HG03432 (cell line): Measurements from ENCODE around the gene ROR2.

Source experiments
- ATAC-seq: cut with Tn5 transposase; IDR thresholded peaks from one replicate; pipeline ENCODE4 v1.9.1; 2021; ENCODE audit warnings: mild to moderate bottlenecking, moderate library complexity; ENCODE audit not compliant: unreplicated experiment

ROR2 gene

DNA sequence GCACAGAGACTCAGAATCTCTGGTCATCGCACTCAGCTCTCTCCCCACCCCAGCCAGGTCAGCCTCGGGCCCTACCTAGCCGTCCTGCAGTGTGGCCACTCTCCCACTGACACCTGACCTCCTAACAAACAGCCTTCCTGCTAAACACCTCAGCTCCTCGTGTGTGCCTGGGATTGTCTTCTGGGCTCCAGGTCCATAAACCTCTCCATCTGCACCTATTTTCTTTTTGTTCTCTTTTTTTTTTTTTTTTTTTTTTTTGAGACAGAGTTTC, 193.6 kb downstream of the ROR2 start:
- ATAC-seq = no peak

DNA sequence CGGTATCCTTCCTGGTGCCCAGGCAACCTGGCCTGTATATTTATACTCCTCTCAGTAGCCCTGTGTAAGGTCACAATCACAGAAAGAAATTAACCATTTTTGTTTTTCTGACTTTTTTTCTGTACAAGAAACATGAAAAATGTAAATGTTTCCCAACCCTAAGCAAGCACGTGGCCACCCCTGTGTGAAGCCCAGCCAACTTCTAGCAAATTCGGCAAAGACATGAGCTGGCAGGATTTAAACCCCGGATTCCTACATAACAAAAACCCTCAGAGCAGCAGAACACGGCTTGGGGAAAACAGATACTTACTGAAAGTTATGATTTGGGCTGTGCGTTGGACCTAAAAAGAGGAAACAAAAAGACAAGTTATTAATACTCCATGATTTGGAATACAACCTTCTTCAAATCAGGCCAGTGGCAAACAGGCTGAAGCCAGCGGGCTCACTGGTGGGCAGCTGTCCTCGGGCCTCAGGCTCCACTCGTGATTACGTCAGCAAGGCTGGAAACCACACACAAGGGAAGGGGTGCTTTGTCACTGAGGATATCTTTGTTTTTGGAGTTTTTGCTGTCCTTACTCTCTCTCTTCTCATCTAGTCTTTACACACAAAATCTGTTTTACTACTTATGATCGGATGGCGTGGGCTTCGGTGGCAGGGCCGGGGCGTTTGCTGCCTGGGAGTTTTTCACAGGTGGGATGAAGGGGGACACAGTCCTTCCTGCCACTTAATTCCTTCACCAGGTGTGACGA, 194.1 kb downstream of the ROR2 start:
- ATAC-seq = no peak

DNA sequence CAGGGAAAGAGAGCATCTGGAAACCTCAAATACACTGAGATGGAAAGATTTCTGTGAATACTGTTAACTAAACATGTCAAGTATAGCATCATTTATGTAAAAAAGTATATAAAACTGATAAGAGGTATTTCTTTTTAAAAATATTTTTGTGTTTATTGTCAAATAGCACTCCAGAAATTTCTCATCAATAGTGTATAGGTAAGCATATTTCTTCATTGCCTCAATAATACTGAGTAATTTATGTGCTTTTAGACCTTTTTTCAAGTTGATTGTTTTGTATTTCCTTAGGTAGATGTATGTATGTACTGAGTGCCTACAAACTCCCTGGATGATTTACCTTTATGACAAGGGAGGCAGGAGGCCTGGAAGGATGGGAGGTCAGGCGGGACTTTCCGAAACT, 196.3 kb downstream of the ROR2 start:
- ATAC-seq = no peak

DNA sequence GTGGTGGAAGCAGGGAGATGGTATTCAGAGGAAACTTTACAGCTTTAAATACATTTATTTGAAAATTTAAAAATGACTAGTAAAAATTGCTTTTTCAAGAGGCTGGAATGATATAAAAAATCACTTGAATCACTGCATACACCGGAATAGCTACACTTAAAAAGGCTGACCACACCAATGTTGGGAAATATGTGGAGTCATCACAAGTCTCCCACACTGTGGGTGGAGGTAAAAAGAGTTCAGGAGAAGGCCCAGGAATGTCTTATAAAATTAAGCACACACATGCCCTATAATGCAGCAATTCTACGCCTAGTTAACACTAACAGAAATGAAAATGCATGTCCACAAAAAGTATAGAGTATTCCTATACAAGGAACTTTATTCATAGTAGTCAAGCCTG, 198.1 kb downstream of the ROR2 start:
- no peak for ATAC-seq

DNA sequence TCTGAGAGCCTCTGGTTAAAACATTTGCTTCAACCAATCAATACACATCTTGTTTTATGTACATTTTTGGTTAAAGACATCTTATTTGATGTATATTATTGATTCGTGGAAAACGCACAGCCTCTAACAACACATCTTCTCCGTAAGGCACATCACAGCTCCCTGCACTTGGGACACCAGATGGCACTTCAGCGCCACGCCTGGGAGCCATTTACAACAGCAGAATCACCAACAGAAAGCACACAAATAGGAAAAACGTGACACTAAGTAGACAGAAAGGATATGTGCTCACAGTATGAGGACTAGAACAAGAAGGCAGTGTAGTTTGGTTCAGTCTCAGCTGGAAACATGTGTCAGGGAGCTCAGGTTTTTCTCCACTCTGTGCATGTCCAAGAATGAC, 199.7 kb downstream of the ROR2 start:
- ATAC-seq = no peak

DNA sequence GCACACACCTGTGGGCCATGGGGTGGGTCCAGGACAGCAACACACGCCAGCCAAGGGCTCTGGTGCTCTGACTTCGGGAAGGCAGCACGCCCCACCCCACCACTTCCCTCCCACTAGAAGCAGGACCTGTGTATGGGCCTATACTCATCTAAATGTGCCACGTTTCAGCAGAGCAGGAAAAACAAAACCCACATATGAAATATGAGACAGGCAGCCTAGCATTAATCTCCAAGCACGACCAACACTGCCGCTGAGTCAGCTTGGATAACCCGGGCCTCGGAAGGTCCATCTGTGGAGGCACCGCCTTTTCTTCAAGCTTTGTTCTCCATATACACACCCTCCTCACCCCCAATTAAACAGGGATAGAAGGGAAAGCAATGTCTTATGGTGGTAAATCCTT, 203.1 kb downstream of the ROR2 start:
- ATAC-seq = no peak

DNA sequence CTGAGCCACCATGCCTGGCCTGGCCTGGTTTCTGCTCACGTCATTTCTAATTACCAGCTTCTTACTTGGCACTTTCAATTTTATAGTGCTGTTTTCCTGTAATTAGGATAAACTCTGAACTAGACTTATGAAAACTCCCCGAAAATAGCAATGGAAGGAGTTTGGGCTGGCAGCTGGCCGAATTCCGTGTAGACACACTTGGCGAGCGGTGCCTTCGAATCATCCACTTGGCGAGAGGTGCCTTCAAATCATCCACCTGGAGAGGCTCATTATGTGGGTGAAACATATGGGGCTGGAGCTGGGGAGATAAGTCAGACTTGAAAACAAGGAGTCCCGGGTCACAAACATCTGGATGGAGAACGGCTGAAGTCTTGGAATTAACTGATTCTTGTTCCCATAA, 203.7 kb downstream of the ROR2 start:
- no peak for ATAC-seq

DNA sequence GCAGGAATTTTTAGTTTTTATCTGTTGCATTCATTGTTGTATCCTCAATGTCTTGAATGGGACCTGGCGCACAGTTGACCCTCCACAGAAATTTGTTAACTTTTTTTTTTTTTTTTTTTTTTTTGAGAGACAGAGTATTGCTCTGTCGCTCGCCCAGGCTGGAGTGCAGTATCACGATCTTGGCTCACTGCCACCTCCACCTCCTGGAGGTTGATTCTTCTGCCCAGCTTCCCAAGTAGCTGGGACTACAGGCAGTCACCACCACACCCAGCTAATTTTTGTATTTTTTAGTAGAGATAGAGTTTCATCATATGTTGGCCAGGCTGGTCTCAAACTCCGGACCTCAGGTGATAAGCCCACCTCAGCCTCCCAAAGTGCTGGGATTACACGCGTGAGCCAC, 205.9 kb downstream of the ROR2 start:
- ATAC-seq = no peak

DNA sequence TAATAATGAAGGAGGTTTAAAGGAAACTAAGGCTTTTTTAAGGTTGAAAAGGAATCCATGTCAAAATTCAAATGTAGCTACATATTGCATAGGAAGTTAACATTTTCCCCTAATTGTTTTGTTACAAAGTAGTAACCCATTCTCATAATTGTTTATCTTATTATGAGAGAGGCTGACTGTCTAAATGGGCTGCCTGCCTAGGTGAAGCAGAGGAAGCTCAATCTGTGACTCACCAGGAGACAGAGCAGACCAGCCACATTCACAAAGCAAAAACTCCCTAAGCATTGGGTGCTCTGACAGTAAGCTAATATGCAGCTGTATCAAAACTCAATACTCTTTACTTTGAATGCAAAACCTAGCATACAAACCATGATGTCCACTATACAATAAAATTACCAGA, 208.5 kb downstream of the ROR2 start:
- ATAC-seq = no peak

DNA sequence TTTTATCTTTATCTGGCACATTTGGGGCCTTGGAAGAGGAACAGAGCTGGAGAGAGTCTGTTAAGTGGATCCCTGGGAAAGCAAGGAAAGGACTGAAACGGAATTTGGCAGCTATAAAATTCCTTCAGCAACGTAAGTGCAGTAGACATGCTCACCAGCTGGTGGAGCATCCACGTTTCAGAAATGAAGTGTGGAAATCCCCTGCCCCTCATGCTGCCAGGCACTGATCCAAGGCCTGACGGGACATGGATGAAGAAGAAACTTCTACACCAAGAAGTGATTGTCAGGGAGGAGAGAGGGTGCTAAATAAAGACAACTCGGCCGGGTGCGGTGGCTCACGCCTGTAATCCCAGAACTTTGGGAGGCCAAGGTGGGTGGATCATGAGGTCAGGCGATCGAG, 209.3 kb downstream of the ROR2 start:
- ATAC-seq = no peak

DNA sequence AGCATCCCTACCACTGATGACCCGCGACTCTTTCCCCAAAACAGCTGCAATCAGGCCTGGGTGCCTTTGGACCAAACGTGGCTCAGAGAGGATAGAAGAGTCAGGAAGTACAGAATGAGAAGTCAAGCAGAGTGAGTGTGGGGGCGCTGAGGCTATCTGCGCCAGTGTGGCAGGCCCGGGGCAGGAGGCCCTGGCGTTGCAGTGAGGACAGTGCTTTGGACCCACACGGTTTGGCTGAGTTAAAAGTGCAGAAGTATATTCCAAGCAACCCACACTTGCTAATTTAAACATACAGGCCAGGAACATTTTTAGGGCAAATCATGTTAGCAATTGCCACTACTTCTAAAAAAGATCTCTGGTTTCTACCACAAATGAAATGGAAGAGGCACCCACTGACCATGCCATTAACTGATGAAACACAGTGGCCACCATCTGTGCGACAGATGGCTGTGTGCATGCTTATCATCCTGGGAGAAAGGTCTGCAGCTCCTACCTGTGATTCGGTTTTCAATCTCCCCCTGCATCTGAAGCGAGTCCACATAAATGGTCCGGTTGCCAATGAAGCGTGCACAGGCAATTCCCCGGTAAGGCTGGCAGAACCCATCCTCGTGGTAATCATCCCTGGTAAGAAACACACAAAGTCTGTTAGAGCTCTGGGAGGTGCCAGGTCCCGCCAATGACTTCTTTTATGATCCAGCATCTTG, 213.0 kb downstream of the ROR2 start:
- ATAC-seq = no peak

DNA sequence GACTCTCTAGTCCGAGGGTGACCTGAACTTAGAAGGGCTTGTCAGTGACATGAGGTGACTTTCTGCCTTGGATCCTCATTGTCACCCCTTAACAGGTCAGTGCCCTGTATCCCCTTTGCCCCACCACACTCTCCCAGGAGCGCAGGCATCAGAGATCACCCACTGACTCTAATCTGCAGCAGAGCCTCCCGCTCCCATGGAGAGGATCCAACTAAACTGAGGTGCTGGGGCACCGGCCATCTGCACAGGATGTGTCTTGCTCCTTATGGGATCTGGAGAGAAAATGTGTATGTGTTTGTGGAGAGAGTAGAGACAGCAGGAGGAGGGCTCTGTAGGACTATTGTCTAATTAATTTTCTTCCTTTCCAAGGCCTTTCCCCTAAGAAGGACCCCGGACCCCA, 213.7 kb downstream of the ROR2 start:
- no peak for ATAC-seq

DNA sequence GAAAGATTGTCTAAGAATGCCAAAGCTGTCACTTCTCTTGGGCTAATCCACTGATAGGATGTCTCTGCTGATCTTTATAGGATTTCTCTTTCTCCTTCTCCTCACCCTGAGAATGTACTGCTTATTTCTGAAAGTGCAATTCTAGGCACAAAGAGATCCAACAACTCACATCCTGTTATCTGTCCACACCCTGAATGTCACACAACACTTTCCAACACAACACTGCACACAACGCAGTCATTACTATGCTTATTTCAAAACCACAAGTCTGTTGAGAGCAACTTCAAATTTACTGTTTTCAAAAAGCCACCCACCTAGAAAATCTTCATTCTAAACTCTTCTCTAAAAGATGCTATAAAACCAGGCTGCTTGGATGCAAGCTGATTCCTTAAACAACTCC, 215.0 kb downstream of the ROR2 start:
- no peak for ATAC-seq

DNA sequence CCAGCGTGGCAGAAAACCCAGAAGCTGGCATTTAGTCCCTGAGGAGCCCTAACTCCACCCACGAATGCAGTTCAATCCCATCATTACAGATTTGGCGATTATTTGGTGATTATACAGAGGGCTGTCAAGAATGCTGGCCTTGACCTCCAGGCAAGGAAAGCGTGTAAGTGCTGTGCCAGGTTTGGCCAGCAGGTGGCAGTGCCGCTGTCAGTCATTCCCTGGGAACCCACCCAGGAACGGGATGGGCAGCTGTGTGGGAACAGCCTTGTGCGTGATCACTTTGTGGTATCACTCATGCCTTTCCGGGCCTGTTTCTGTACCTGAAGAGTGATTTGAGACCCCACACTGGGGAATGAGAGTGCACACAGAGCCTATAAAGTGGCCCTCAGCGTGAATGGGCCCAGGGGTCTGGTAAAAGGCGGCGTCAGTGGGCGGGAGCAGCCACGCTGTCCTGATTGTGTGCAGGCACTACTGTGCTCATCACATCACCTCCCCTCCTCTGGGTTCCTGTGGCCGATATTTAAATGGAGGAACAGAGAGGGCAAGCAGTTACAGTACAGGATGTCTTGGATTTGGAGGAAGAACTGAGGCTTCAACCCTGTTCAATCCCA, 215.6 kb downstream of the ROR2 start:
- ATAC-seq = no peak

DNA sequence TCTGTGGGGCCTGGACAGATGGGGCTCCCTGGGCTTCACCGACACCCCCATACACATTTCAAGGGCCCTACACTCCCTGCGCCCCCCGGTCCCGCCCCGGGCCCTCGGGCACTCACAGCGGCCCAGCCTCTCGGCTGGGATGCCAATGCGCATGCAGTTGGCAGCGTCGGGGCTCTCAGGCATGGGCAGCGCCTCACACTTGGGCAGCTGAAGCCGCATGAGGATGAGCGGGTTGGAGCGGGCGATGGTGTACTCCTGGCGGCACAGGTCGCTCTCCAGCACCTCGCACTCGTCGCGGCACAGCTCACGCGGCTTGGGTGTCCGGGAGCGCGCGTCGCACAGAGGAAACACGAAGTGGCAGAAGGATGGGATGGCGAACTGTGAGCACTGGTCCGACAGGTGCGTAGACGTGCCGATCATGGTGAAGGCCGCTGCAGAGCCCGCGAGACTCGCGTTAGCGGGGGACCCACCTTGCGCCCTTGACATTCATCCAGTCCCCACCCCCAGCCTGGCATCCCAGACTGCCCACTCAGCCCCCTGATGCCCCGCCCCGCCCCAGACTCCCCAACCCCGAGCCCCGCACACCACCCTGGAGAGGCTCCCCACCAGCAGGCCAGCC, 216.9 kb downstream of the ROR2 start:
- no peak for ATAC-seq

DNA sequence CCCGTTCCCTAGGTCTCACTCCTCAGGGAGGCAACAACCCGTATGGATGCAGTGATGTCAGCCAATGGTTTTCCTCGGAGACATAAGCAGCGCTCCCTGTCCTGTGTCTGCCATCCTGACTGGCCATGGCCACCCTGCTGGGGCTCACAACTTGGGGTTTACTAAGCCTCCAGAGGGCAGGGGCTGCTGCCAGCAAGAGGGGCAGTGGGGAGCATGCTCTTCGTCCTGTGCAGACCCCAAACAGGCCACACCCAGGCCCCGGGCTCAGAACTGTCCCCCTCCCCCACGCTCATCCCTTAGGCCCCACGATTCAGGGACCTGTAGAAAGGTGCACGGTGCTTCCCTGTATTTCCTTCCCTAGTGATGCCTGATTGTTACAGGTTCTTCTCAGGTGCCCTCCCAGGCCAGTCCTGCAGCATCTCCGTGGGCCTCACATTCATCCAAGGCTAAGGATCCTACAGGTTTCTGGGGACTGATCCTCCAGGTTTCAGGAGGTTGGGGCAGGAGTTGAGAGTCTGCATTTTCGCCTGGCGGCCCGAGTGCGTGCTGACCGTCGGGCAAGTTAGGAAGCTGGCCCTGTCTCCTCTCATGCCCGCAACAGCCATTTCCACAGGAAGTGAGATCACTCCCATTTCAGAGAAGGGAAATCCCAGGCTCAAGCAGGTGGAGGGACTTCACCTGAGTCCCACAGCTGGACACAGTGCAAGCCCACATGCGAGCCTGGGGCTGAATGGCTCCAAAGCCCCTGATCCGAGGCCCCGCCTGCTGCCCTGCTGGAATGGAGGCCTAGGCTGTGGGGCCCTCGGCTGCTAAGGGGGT, 217.6 kb downstream of the ROR2 start:
- no peak for ATAC-seq

DNA sequence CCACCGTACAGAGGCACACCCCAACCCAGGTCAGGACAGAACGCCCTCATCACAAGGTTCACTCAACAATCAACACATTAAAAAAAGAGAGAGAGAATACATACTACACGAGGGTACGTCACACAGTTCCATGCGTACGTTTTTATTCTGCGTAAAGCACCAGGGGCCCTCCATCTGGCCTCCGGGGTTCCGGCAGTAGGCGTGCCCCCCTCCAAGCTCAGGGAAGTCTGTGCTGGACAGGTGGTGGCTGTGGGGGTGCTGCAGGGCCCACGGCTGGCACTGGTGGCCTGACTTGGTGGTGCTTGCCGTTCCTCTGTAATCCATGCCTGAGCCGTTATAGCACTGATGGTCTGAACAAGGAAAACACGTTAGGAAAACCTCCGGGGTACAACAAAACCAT, 219.2 kb downstream of the ROR2 start:
- ATAC-seq = no peak

DNA sequence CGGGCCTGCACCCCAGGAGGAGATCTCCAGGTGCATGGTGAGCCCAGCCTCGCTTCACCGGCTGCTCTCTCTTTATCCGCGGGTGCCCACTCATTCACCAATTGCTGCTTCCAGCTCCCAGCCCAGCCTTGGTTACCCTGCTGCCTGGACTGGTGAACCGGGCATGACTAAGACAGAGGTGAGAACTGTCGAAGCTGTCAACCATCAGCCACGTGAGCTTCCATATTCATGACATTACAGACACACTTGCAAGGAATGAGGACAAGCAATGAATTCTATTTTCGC, 220.5 kb downstream of the ROR2 start:
- ATAC-seq = no peak

DNA sequence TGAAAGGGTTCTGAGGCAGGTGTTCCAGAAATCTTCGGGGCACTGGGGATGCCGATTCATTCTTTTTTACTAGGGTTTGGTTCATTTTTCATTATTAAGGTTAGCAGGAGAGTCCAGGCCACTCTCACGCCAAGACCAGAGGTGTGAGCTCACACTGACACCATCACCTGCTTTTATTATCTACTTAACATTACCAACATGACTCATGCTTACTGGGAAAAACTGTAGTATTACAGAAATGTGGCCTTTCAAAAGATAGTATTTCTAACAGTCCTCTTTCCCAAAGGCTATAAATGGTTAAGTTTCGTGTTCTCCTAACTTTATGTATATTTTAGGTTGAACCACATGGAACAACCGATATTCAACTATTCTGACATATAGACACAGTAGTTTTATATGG, 222.1 kb downstream of the ROR2 start:
- ATAC-seq = no peak

DNA sequence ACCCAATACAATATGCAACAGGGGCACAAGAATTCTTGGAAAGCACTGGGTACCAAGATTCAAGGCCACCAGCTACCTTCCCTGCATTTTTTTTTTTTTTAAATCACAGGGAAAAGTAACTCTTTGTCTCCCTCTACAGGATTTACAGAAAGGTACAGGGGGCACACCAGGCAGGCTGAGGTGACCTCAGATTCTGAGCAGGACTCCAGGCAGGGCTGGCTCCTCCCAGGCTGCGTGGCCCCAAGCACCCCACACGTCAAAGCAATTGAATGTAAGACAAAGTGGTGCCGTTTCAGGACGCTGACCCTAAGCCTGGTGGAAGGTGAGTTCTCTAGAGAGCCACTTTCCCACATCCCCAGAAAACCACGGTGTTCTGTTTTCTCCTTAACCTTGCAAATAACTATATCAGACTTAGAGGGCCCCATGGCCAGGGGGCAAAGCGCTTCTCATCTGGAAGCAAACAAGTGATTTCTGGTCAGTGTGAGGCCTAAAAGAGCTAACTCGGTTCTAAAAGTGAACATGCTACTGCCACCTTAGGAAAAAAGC, 222.6 kb downstream of the ROR2 start:
- peak; percentile 54 for ATAC-seq

DNA sequence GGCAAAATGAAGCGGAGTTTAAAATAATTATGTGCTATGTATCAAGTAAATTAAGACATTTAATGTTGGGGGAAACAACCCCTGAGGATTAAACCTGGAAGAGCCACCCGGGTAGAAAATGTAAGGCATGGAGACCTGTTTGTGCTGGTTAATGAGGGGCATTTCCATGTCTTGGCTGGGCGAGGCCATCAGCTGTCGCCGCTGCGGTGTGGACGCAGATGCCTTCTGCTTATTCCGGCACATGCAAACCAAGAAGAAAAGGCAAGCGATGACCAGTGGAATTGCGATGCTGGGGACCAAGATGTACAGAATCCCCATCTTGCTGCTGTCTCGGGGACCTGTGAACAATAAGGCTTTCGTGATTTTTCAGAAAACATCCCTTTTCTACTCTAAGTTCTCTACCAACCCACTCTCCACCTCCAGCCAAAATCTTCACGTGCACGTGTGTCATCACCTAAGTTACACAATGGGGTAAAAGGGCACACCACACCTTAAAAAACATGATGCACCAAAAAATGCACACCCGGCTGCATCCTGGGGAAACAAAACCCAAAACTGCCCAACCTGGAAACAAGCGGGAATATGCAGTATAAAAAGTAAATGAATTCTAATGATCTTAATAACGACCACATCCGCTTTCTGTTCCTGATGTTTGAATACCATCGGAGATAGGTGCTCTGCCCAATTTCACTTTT, 223.5 kb downstream of the ROR2 start:
- ATAC-seq = no peak
